ENCODE results near the gene BCAR1. TPM values are rescaled to one million over a fixed set of nuclear protein-coding genes. Genes with fewer than 3 reads are reported as not detected.

BCAR1 gene
- total RNA-seq, 3 donors from 2014 or later (not counting 1 experiment from before 2014, with no cell fraction given), result not detected

- H3K27me3 Mint-ChIP-seq (ENCODE audit: low read depth in 2 of 2), result peaks cover 13 to 19% of the 10 kb centered on the region in 2 donors
- H3K4me1 Mint-ChIP-seq, result peaks cover 0 to 15% of the 10 kb centered on the region in 2 donors
- Histone ChIP-seq H3K4me1 (ENCODE audit: control insufficient read depth, insufficient read depth, low read length) (peaks cover 9% of the 10 kb centered on the region), H3K4me3 (ENCODE audit: low read length) (no peak overlapping the region), H3K27me3 (ENCODE audit: control insufficient read depth, insufficient read depth, low read length) (peaks cover 4% of the 10 kb centered on the region), H3K36me3 (ENCODE audit: control insufficient read depth, insufficient read depth, low read length) (no peaks in the 10 kb centered on the region), H3K27ac (ENCODE audit: low read length) (no peak overlapping the region), H3K9me3 (ENCODE audit: control insufficient read depth, insufficient read depth, low read length) (no peaks in the 10 kb centered on the region)
- intact Hi-C loops (cut with micrococcal nuclease), result no loop called here
- H3K4me3 Mint-ChIP-seq, result no peak overlapping the region
- H3K36me3 Mint-ChIP-seq, result no peaks in the 10 kb centered on the region
- 90% methylated on average over 19 of the region's 19 CpGs for WGBS (ENCODE audit: insufficient coverage)
- no peak overlapping the region for H3K27ac Mint-ChIP-seq
- ATAC-seq, result no peak
- no peak for TF ChIP-seq CTCF (IDR thresholded peaks at IDR 0.05)
- no peak for DNase-seq
- no peaks in the 10 kb centered on the region for H3K9me3 Mint-ChIP-seq
Measured at GRCh38 chr16:75239542-75240122, 11.8 kb downstream of the BCAR1 start.

GRCh38 chr16:75238853-75239541 is 12.4 kb downstream of the BCAR1 start:
- Histone ChIP-seq H3K27ac (ENCODE audit: low read length) (no peak overlapping the region), H3K27me3 (ENCODE audit: control insufficient read depth, insufficient read depth, low read length) (peaks cover 8% of the 10 kb centered on the region), H3K4me3 (ENCODE audit: low read length) (no peak overlapping the region), H3K9me3 (ENCODE audit: control insufficient read depth, insufficient read depth, low read length) (no peaks in the 10 kb centered on the region), H3K4me1 (ENCODE audit: control insufficient read depth, insufficient read depth, low read length) (peaks cover 11% of the 10 kb centered on the region), H3K36me3 (ENCODE audit: control insufficient read depth, insufficient read depth, low read length) (no peaks in the 10 kb centered on the region)
- no peaks in the 10 kb centered on the region for H3K9me3 Mint-ChIP-seq
- TF ChIP-seq CTCF (IDR thresholded peaks at IDR 0.05), result no peak
- H3K27ac Mint-ChIP-seq, result no peak overlapping the region
- H3K4me1 Mint-ChIP-seq, result peaks cover 0 to 14% of the 10 kb centered on the region in 2 donors
- 84% methylated on average over 16 of the region's 16 CpGs for WGBS (ENCODE audit: insufficient coverage)
- no peak for ATAC-seq
- H3K4me3 Mint-ChIP-seq, result no peak overlapping the region
- peaks cover 9 to 19% of the 10 kb centered on the region in 2 donors for H3K27me3 Mint-ChIP-seq (ENCODE audit: low read depth in 2 of 2)
- intact Hi-C loops (cut with micrococcal nuclease), result no loop called here
- DNase-seq, result no peak
- no peaks in the 10 kb centered on the region for H3K36me3 Mint-ChIP-seq

GRCh38 chr16:75238132-75238852 is 13.1 kb downstream of the BCAR1 start:
- TF ChIP-seq CTCF (IDR thresholded peaks at IDR 0.05), result no peak
- DNase-seq (no peak), ATAC-seq (no peak)
- Histone ChIP-seq H3K4me1 (ENCODE audit: control insufficient read depth, insufficient read depth, low read length) (peaks cover 15% of the 10 kb centered on the region), H3K4me3 (ENCODE audit: low read length) (no peak overlapping the region), H3K27me3 (ENCODE audit: control insufficient read depth, insufficient read depth, low read length) (peaks cover 8% of the 10 kb centered on the region), H3K36me3 (ENCODE audit: control insufficient read depth, insufficient read depth, low read length) (no peaks in the 10 kb centered on the region), H3K27ac (ENCODE audit: low read length) (no peak overlapping the region), H3K9me3 (ENCODE audit: control insufficient read depth, insufficient read depth, low read length) (no peaks in the 10 kb centered on the region)
- H3K9me3 Mint-ChIP-seq, result no peaks in the 10 kb centered on the region
- peaks cover 0 to 18% of the 10 kb centered on the region in 2 donors for H3K4me1 Mint-ChIP-seq
- 80% methylated on average over 25 of the region's 25 CpGs for WGBS (ENCODE audit: insufficient coverage)
- intact Hi-C loops (cut with micrococcal nuclease), result no loop called here
- no peaks in the 10 kb centered on the region for H3K36me3 Mint-ChIP-seq
- H3K4me3 Mint-ChIP-seq, result no peak overlapping the region
- H3K27ac Mint-ChIP-seq, result no peak overlapping the region
- H3K27me3 Mint-ChIP-seq (ENCODE audit: low read depth in 2 of 2), result peaks cover 9 to 21% of the 10 kb centered on the region in 2 donors

Measured in natural killer cell (primary cell).